Vagina (tissue), 2 donors: ENCODE measurements around the gene ESCO1.

ENCODE experiments used
- CTCF ChIP-seq, 3 experiments: fragments of 450-650 bp in 2 of 3; fragments of 200-600 bp in 1 of 3; sonication (generic) in 1 of 3; IDR thresholded peaks; one replicate each; pipeline ENCODE4 v1.5.1; 2017 to 2019; ENCODE audit warnings: antibody characterized with exemption in 3 of 3, mild to moderate bottlenecking in 2 of 3, moderate library complexity in 2 of 3
- POLR2A ChIP-seq, 2 donors: fragments of 450-650 bp; IDR thresholded peaks; one replicate each; pipeline ENCODE4 v1.6.1; 2017; ENCODE audit warnings: antibody characterized with exemption in 2 of 2, mild to moderate bottlenecking in 2 of 2, moderate library complexity in 2 of 2
- POLR2AphosphoS5 ChIP-seq, 2 donors: sonication (generic); formaldehyde crosslinking; IDR thresholded peaks; one replicate each; pipeline ENCODE4 v1.9.0; 2017; ENCODE audit warnings: antibody characterized with exemption in 2 of 2, mild to moderate bottlenecking in 2 of 2, low read depth in 1 of 2; ENCODE audit not compliant: insufficient read depth in 1 of 2

GRCh38 chr18:21575656-21576055 lies 24.8 kb downstream of the ESCO1 start:
- TF ChIP-seq CTCF (IDR thresholded peaks at IDR 0.05) (no peak), POLR2AphosphoS5 (IDR thresholded peaks at IDR 0.05; ENCODE audit: insufficient read depth in 1 of 2, low read depth in 1 of 2) (no peak), POLR2A (IDR thresholded peaks at IDR 0.05) (no peak)
